Neuronal stem cell (in vitro differentiated cells): ENCODE data around the gene CARD11.
A peak's percentile ranks its signal among the peaks of the same experiment; 100 is the strongest.

Experiments
- DNase-seq: peaks from one replicate; pipeline ENCODE4 v3.0.0-alpha.2; 2013; ENCODE audit warnings: low spot score
- H2AFZ ChIP-seq: one replicate; pipeline ENCODE4 v1.6.1; 2013; ENCODE audit warnings: mild to moderate bottlenecking, low read length, inconsistent platforms
- H2AK5ac ChIP-seq: 2 replicates; pipeline ENCODE4 v1.6.1; 2013; ENCODE audit warnings: low read depth, mild to moderate bottlenecking, inconsistent platforms, low read length, moderate library complexity, mixed read lengths
- H2BK120ac ChIP-seq: 2 replicates; pipeline ENCODE4 v1.6.1; 2013; ENCODE audit warnings: low read depth, mild to moderate bottlenecking, inconsistent platforms, low read length, moderate library complexity, mixed read lengths
- H2BK12ac ChIP-seq: one replicate; pipeline ENCODE4 v1.6.1; 2013; ENCODE audit warnings: low read length, inconsistent platforms
- H2BK15ac ChIP-seq: 2 replicates; pipeline ENCODE4 v1.6.1; 2013; ENCODE audit warnings: mild to moderate bottlenecking, low read length, inconsistent platforms, mixed read lengths
- H2BK5ac ChIP-seq: one replicate; pipeline ENCODE4 v1.6.1; 2013; ENCODE audit warnings: inconsistent platforms, mild to moderate bottlenecking, low read length, moderate library complexity
- H3K14ac ChIP-seq: one replicate; pipeline ENCODE4 v1.6.1; 2013; ENCODE audit warnings: low read length, inconsistent platforms
- H3K18ac ChIP-seq: 2 replicates; pipeline ENCODE4 v1.6.1; 2013; ENCODE audit warnings: low read length, inconsistent platforms
- H3K23ac ChIP-seq: 2 replicates; pipeline ENCODE4 v1.6.1; 2013; ENCODE audit warnings: low read depth, mild to moderate bottlenecking, mixed read lengths, low read length, inconsistent platforms; ENCODE audit not compliant: poor library complexity
- H3K27ac ChIP-seq: replicated peaks from 3 replicates; pipeline ENCODE4 v1.5.1; 2013; ENCODE audit warnings: low read length, inconsistent platforms
- H3K27me3 ChIP-seq, 3 experiments: 2 replicates each; pipeline ENCODE4 v1.6.1; 2013; ENCODE audit warnings: low read length in 3 of 3, mild to moderate bottlenecking in 2 of 3, inconsistent platforms in 1 of 3, low read depth in 1 of 3, mixed read lengths in 1 of 3, moderate library complexity in 1 of 3; ENCODE audit not compliant: control insufficient read depth in 3 of 3, insufficient read depth in 3 of 3
- H3K36me3 ChIP-seq, 2 donors: replicated peaks in 1 of 2; 2 replicates each; pipeline ENCODE4 v1.6.1; 2013; ENCODE audit warnings: low read length in 2 of 2; ENCODE audit not compliant: control insufficient read depth in 2 of 2, insufficient read depth in 2 of 2
- H3K4ac ChIP-seq: 2 replicates; pipeline ENCODE4 v1.6.1; 2013; ENCODE audit warnings: inconsistent platforms, mild to moderate bottlenecking, low read length, moderate library complexity
- H3K4me1 ChIP-seq, 2 donors: 1 replicate in 1 of 2; 2 replicates in 1 of 2; pipeline ENCODE4 v1.6.1; 2013; ENCODE audit warnings: low read length in 2 of 2, low read depth in 1 of 2; ENCODE audit not compliant: control insufficient read depth in 2 of 2, insufficient read depth in 1 of 2
- H3K4me2 ChIP-seq: one replicate; pipeline ENCODE4 v1.6.1; 2013; ENCODE audit warnings: mild to moderate bottlenecking, low read length, inconsistent platforms; ENCODE audit not compliant: insufficient read depth, poor library complexity, severe bottlenecking
- H3K4me3 ChIP-seq, 2 donors: 2 replicates each; pipeline ENCODE4 v1.5.1; 2013; ENCODE audit warnings: low read length in 2 of 2, mild to moderate bottlenecking in 2 of 2, inconsistent platforms in 1 of 2, moderate library complexity in 1 of 2
- H3K79me1 ChIP-seq: one replicate; pipeline ENCODE4 v1.6.1; 2013; ENCODE audit warnings: low read depth, mild to moderate bottlenecking, inconsistent platforms, low read length, moderate library complexity
- H3K9ac ChIP-seq: one replicate; pipeline ENCODE4 v1.6.1; 2013; ENCODE audit warnings: mild to moderate bottlenecking, low read depth, low read length, inconsistent platforms; ENCODE audit not compliant: poor library complexity
- H3K9me3 ChIP-seq, 2 donors: replicated peaks in 1 of 2; 2 replicates each; pipeline versions ENCODE3 to v1.6.1; 2013; ENCODE audit warnings: low read length in 2 of 2, mild to moderate bottlenecking in 2 of 2, inconsistent platforms in 1 of 2, low read depth in 1 of 2, mixed read lengths in 1 of 2, moderate library complexity in 1 of 2; ENCODE audit not compliant: control insufficient read depth in 2 of 2, insufficient read depth in 1 of 2
- H4K8ac ChIP-seq: one replicate; pipeline ENCODE4 v1.6.1; 2013; ENCODE audit warnings: low read depth, mild to moderate bottlenecking, inconsistent platforms, low read length, moderate library complexity
- H4K91ac ChIP-seq: one replicate; pipeline ENCODE4 v1.6.1; 2013; ENCODE audit warnings: low read length, low read depth, mild to moderate bottlenecking, inconsistent platforms; ENCODE audit not compliant: poor library complexity
- WGBS, 2 donors: extraction: QIAGEN DNeasy Blood & Tissue Kit; methylation state at CpG; one replicate each; pipeline ENCODE4 v1.1.7; 2013; ENCODE audit warnings: missing lambda C conversion rate in 2 of 2, mixed read lengths in 1 of 2; ENCODE audit not compliant: insufficient read length in 2 of 2, insufficient replicate concordance in 1 of 2; ENCODE audit errors: extremely low coverage in 2 of 2; 5-methylcytosine and 5-hydroxymethylcytosine counted together

Gene CARD11

GRCh38 chr7:2983586-2983985 lies 60.1 kb downstream of the CARD11 start:
- DNase-seq, result no peak
- H3K14ac ChIP-seq, result no peak overlapping the region
- no peaks in the 10 kb centered on the region for H3K79me1 ChIP-seq
- H4K8ac ChIP-seq, result no peak overlapping the region
- H3K27ac ChIP-seq, result no peak overlapping the region
- H3K9ac ChIP-seq, result no peak overlapping the region
- H2BK15ac ChIP-seq, result no peak overlapping the region
- H2AK5ac ChIP-seq, result no peak overlapping the region
- H2AFZ ChIP-seq, result no peak overlapping the region
- H3K9me3 ChIP-seq, result peaks cover 0 to 5% of the 10 kb centered on the region in 2 donors
- no peak overlapping the region for H2BK120ac ChIP-seq
- H2BK12ac ChIP-seq, result no peak overlapping the region
- H3K4me3 ChIP-seq, result no peak overlapping the region
- no peak overlapping the region for H3K4ac ChIP-seq
- no peak overlapping the region for H2BK5ac ChIP-seq
- WGBS, 2 donors, result no CpG with 5 or more reads among the region's 6 CpGs
- peaks cover 0 to 7% of the 10 kb centered on the region in 2 donors for H3K4me1 ChIP-seq
- no peak overlapping the region for H3K4me2 ChIP-seq
- no peak overlapping the region for H4K91ac ChIP-seq
- H3K18ac ChIP-seq, result no peak overlapping the region
- H3K27me3 ChIP-seq, result peaks cover 0 to 24% (median 0%) of the 10 kb centered on the region in 3 experiments
- no peaks in the 10 kb centered on the region for H3K36me3 ChIP-seq
- no peak overlapping the region for H3K23ac ChIP-seq

DNA sequence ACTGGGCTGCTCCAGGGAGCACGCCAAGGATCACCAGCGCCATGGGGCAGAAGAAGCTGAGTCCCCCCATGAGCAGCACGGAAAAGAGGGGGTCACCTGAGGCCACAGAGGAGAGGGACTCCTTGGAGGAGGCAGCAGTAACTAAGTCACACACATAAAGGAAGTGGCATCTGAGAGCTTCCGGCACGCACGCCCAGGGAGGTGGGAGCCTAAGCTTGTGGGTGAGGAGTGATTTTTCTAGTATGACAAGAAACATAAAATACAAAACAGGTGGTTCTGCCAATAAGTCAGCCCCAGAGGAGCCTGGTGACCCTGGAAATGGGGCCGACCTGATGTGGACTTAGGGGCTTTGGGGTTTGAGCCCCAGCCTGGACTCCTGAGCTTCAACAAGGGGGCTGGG lies 60.8 kb downstream of the CARD11 start:
- no peak overlapping the region for H2AK5ac ChIP-seq
- peaks cover 0 to 29% (median 0%) of the 10 kb centered on the region in 3 experiments for H3K27me3 ChIP-seq
- H4K8ac ChIP-seq, result no peak overlapping the region
- H3K4me3 ChIP-seq, result no peak overlapping the region
- H3K27ac ChIP-seq, result no peak overlapping the region
- H3K23ac ChIP-seq, result no peak overlapping the region
- no CpG with 5 or more reads among the region's 7 CpGs for WGBS, 2 donors
- H3K9me3 ChIP-seq, result peaks cover 0 to 5% of the 10 kb centered on the region in 2 donors
- H3K18ac ChIP-seq, result no peak overlapping the region
- no peak overlapping the region for H2BK12ac ChIP-seq
- H2BK5ac ChIP-seq, result no peak overlapping the region
- peaks cover 0 to 12% of the 10 kb centered on the region in 2 donors for H3K4me1 ChIP-seq
- H3K9ac ChIP-seq, result no peak overlapping the region
- peak overlapping the region; percentile 38 for H2BK15ac ChIP-seq
- H3K4me2 ChIP-seq, result no peak overlapping the region
- no peaks in the 10 kb centered on the region for H3K36me3 ChIP-seq
- no peak overlapping the region for H2BK120ac ChIP-seq
- H4K91ac ChIP-seq, result no peak overlapping the region
- no peak overlapping the region for H3K4ac ChIP-seq
- no peak for DNase-seq
- H2AFZ ChIP-seq, result no peak overlapping the region
- H3K79me1 ChIP-seq, result no peaks in the 10 kb centered on the region
- H3K14ac ChIP-seq, result no peak overlapping the region

DNA sequence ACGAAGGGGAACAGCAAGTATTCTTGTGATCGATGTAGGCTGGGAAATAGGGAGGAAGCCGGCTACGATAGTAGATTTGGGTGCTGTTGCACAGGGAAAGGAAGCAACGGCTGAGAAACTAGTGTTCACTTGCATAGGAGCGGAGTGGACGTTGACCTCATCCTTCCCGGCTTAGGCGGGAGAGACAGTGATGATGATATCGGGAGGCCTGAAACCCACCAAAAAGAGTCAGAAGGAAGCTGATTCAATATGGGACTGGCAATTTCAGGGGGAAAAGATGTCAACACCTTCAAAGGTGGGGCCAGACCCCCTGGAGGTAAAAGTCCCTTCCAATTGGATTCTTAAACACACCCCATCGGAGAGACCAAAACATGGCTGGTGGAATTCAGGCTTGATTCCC lies 61.3 kb downstream of the CARD11 start:
- Histone ChIP-seq H2BK5ac (no peak overlapping the region), H3K4me3 (no peak overlapping the region), H2AFZ (no peak overlapping the region), H2BK12ac (no peak overlapping the region), H3K9ac (no peak overlapping the region), H3K4ac (no peak overlapping the region), H3K79me1 (no peaks in the 10 kb centered on the region), H3K27ac (no peak overlapping the region), H4K91ac (no peak overlapping the region), H2BK120ac (no peak overlapping the region), H3K4me1 (peaks cover 0 to 12% of the 10 kb centered on the region in 2 donors), H3K23ac (no peak overlapping the region), H2BK15ac (peak overlapping the region; percentile 38), H3K4me2 (no peak overlapping the region), H2AK5ac (no peak overlapping the region), H3K18ac (no peak overlapping the region), H4K8ac (no peak overlapping the region), H3K9me3 (peaks cover 0 to 5% of the 10 kb centered on the region in 2 donors), H3K14ac (no peak overlapping the region), H3K27me3 (peaks cover 0 to 32% (median 0%) of the 10 kb centered on the region in 3 experiments), H3K36me3 (no peaks in the 10 kb centered on the region)
- DNase-seq, result no peak
- WGBS, 2 donors, result no CpG with 5 or more reads among the region's 11 CpGs

- WGBS, 2 donors, result no CpG with 5 or more reads among the region's 8 CpGs
- H3K9me3 ChIP-seq, result no peaks in the 10 kb centered on the region
Observed at GRCh38 chr7:2981103-2981480, 62.6 kb downstream of the CARD11 start.

More at GRCh38 chr7:2981103-2981480, 62.6 kb downstream of the CARD11 start:
- H3K79me1 ChIP-seq, result no peaks in the 10 kb centered on the region
- H2BK120ac ChIP-seq, result no peak overlapping the region
- DNase-seq, result no peak
- no peak overlapping the region for H3K4ac ChIP-seq
- no peak overlapping the region for H2BK12ac ChIP-seq
- no peak overlapping the region for H3K9ac ChIP-seq
- no peak overlapping the region for H2BK15ac ChIP-seq
- no peak overlapping the region for H3K4me3 ChIP-seq
- H3K4me2 ChIP-seq, result no peak overlapping the region
- peaks cover 0 to 32% (median 0%) of the 10 kb centered on the region in 3 experiments for H3K27me3 ChIP-seq
- no peak overlapping the region for H2AFZ ChIP-seq
- H3K14ac ChIP-seq, result no peak overlapping the region
- no peak overlapping the region for H3K18ac ChIP-seq
- no peak overlapping the region for H2AK5ac ChIP-seq
- H3K4me1 ChIP-seq, result peaks cover 0 to 12% of the 10 kb centered on the region in 2 donors
- no peak overlapping the region for H4K8ac ChIP-seq
- no peak overlapping the region for H2BK5ac ChIP-seq
- H3K27ac ChIP-seq, result no peak overlapping the region
- no peak overlapping the region for H3K23ac ChIP-seq
- H3K36me3 ChIP-seq, result no peaks in the 10 kb centered on the region
- no peak overlapping the region for H4K91ac ChIP-seq
